HCT116 (cell line): Measurements from ENCODE around the gene MTSS2. TPM values are rescaled to one million over a fixed set of nuclear protein-coding genes. Genes with fewer than 3 reads are reported as not detected.

Source experiments
- ATAC-seq: fragments of 200-7000 bp; cut with Tn5 transposase; 2 replicates; pipeline ENCODE4 v1.9.1; 2020; ENCODE audit warnings: mild to moderate bottlenecking, moderate library complexity
- BruUV-seq: library from RNA; stranded (reverse); fragments of 400-500 nt; replicated peaks from 2 replicates; lab custom pipeline; 2021; lab: Mats Ljungman, UMichigan
- CTCF ChIA-PET: fragments of 300-600 bp; sonication (Branson Sonifier 250); formaldehyde crosslinking; loops from one replicate; lab custom pipeline; 2021; ENCODE audit warnings: antibody characterized with exemption; lab: Charles Lee
- POLR2A ChIA-PET: fragments of 300-600, 350-600 bp; sonication (Branson Sonifier 250); formaldehyde crosslinking; loops from one replicate; lab custom pipeline; 2021; ENCODE audit warnings: antibody characterized with exemption; lab: Charles Lee
- RAD21 ChIA-PET, 2 experiments: fragments of 300-600 bp; sonication (Branson Sonifier 250); formaldehyde crosslinking; loops; one replicate each; lab custom pipeline; 2023; ENCODE audit warnings: low total read pairs in 2 of 2; ENCODE audit not compliant: uncharacterized antibody in 2 of 2, unreplicated experiment in 2 of 2, low non-redundant PET in 1 of 2; lab: Charles Lee
- DNase-seq: peaks from one replicate; pipeline ENCODE4 v3.0.0-alpha.2; 2010; ENCODE audit warnings: low read depth, low spot score
- H2AFZ ChIP-seq: fragments of 200-600 bp; shearing (Covaris generic), sonication (generic); 2 replicates; pipeline ENCODE4 v1.6.1; 2017; ENCODE audit warnings: low read depth, mixed run types, mixed read lengths, antibody characterized with exemption, low read length; ENCODE audit not compliant: poor library complexity, severe bottlenecking
- H3K27ac ChIP-seq: 2 replicates; pipeline ENCODE4 v1.5.1; 2012; ENCODE audit warnings: low read depth, low read length
- H3K27me3 ChIP-seq: fragments of 200-600 bp; sonication (generic); 2 replicates; pipeline ENCODE4 v1.6.1; 2016; ENCODE audit warnings: mixed run types, low read length, mixed read lengths; ENCODE audit not compliant: insufficient read depth
- H3K36me3 ChIP-seq, 2 experiments: fragments of 200-500 bp in 1 of 2; fragments of 200-600 bp in 1 of 2; sonication (Bioruptor generic) in 1 of 2; sonication (generic) in 1 of 2; 2 replicates each; pipeline versions ENCODE4 v1.5.1 to v1.6.1; 2014 to 2016; ENCODE audit warnings: low read length in 2 of 2, inconsistent platforms in 1 of 2, mixed read lengths in 1 of 2, mixed run types in 1 of 2; ENCODE audit not compliant: insufficient read depth in 2 of 2, control insufficient read depth in 1 of 2
- H3K4me1 ChIP-seq, 2 experiments: fragments of 200-600 bp in 1 of 2; sonication (generic) in 1 of 2; 2 replicates each; pipeline versions ENCODE4 v1.5.1 to v1.6.1; 2012 to 2017; ENCODE audit warnings: low read length in 2 of 2, inconsistent platforms in 1 of 2, mild to moderate bottlenecking in 1 of 2, mixed read lengths in 1 of 2, mixed run types in 1 of 2, moderate library complexity in 1 of 2; ENCODE audit not compliant: insufficient read depth in 2 of 2, control insufficient read depth in 1 of 2
- H3K4me2 ChIP-seq: fragments of 200-600 bp; sonication (generic); 2 replicates; pipeline ENCODE4 v1.6.1; 2017; ENCODE audit warnings: mixed run types, low read length, mixed read lengths
- H3K4me3 ChIP-seq, 2 experiments: fragments of 200-600 bp in 1 of 2; sonication (generic) in 1 of 2; replicated peaks in 1 of 2; 2 replicates each; pipeline ENCODE4 v1.5.1; 2011 to 2016; ENCODE audit warnings: low read length in 2 of 2, control low read depth in 1 of 2, low read depth in 1 of 2, mild to moderate bottlenecking in 1 of 2, mixed read lengths in 1 of 2, mixed run types in 1 of 2
- H3K79me2 ChIP-seq: fragments of 200-600 bp; sonication (generic); 2 replicates; pipeline ENCODE4 v1.6.1; 2017; ENCODE audit warnings: mild to moderate bottlenecking, mixed run types, low read length, moderate library complexity, mixed read lengths; ENCODE audit not compliant: insufficient read depth
- H3K9ac ChIP-seq: fragments of 200-600 bp; sonication (generic); 2 replicates; pipeline ENCODE4 v1.6.1; 2016; ENCODE audit warnings: low read length, mixed read lengths
- H3K9me2 ChIP-seq: fragments of 200-600 bp; sonication (generic), shearing (Covaris generic); 2 replicates; pipeline ENCODE4 v1.6.1; 2017; ENCODE audit warnings: mixed run types, mild to moderate bottlenecking, moderate library complexity; ENCODE audit not compliant: insufficient read depth
- H3K9me3 ChIP-seq, 2 experiments: fragments of 200-500 bp in 1 of 2; fragments of 200-600 bp in 1 of 2; sonication (Bioruptor generic) in 1 of 2; sonication (generic) in 1 of 2; 2 replicates each; pipeline ENCODE4 v1.6.1; 2014 to 2017; ENCODE audit warnings: low read length in 2 of 2, mixed read lengths in 2 of 2, inconsistent platforms in 1 of 2, low read depth in 1 of 2, mild to moderate bottlenecking in 1 of 2, mixed run types in 1 of 2, moderate library complexity in 1 of 2; ENCODE audit not compliant: control insufficient read depth in 1 of 2, insufficient read depth in 1 of 2
- H4K20me1 ChIP-seq: fragments of 200-600 bp; sonication (generic), shearing (Covaris generic); 2 replicates; pipeline ENCODE4 v1.6.1; 2017; ENCODE audit warnings: mixed run types, mild to moderate bottlenecking, moderate library complexity; ENCODE audit not compliant: insufficient read depth
- CBX3 ChIP-seq: IDR thresholded peaks from 2 replicates; pipeline ENCODE4 v1.6.1; 2012; ENCODE audit warnings: low read depth
- EGR1 ChIP-seq: IDR thresholded peaks from 2 replicates; pipeline ENCODE4 v1.6.1; 2012; ENCODE audit warnings: low read depth
- ELF1 ChIP-seq: IDR thresholded peaks from 2 replicates; pipeline ENCODE4 v1.6.1; 2012; ENCODE audit warnings: low read depth, borderline replicate concordance
- EZH2 ChIP-seq: fragments of 200-600 bp; sonication (generic); IDR thresholded peaks from 2 replicates; pipeline ENCODE4 v1.6.1; 2017; ENCODE audit warnings: antibody characterized with exemption, mixed run types
- EZH2phosphoT487 ChIP-seq: fragments of 200-600 bp; IDR thresholded peaks from 2 replicates; pipeline ENCODE4 v1.6.1; 2018; ENCODE audit warnings: antibody characterized with exemption, borderline replicate concordance
- FOSL1 ChIP-seq: IDR thresholded peaks from 2 replicates; pipeline ENCODE4 v1.6.1; 2012; ENCODE audit warnings: low read depth
- JUND ChIP-seq: IDR thresholded peaks from 2 replicates; pipeline ENCODE4 v1.6.1; 2012
- POLR2A ChIP-seq: IDR thresholded peaks from 2 replicates; pipeline ENCODE4 v1.7.0; 2011; ENCODE audit warnings: borderline replicate concordance; ENCODE audit not compliant: insufficient read depth, insufficient read length; ENCODE audit errors: extremely low read depth
- POLR2AphosphoS5 ChIP-seq: IDR thresholded peaks from 2 replicates; pipeline ENCODE4 v1.6.1; 2011; ENCODE audit warnings: mild to moderate bottlenecking, low read depth, low read length, moderate library complexity
- RAD21 ChIP-seq: IDR thresholded peaks from 2 replicates; pipeline ENCODE4 v1.6.1; 2012; ENCODE audit warnings: low read depth, mild to moderate bottlenecking
- SIN3A ChIP-seq: IDR thresholded peaks from 2 replicates; pipeline ENCODE4 v1.6.1; 2012; ENCODE audit warnings: low read depth
- SP1 ChIP-seq: IDR thresholded peaks from 2 replicates; pipeline ENCODE4 v1.6.1; 2012; ENCODE audit warnings: low read depth
- SRF ChIP-seq: IDR thresholded peaks from 2 replicates; pipeline ENCODE4 v1.6.1; 2012; ENCODE audit warnings: low read depth
- TCF7L2 ChIP-seq: IDR thresholded peaks from 2 replicates; pipeline ENCODE4 v1.7.0; 2011; ENCODE audit warnings: borderline replicate concordance, inconsistent platforms; ENCODE audit not compliant: insufficient read depth, insufficient read length; ENCODE audit errors: extremely low read depth
- YY1 ChIP-seq: IDR thresholded peaks from 2 replicates; pipeline ENCODE4 v1.6.1; 2011; ENCODE audit warnings: low read length, low read depth, moderate library complexity, mild to moderate bottlenecking; ENCODE audit not compliant: insufficient replicate concordance; ENCODE audit errors: extremely low read depth
- intact Hi-C: fragments of 100-400 bp; cut with micrococcal nuclease; formaldehyde crosslinking; loops from 2 replicates; pipeline ENCODE4 v1.10.0; 2022
- total RNA-seq: library from RNA; stranded (reverse); gene quantifications from one replicate; pipeline ENCODE4 v1.2.1, GENCODE V29; 2021; ENCODE audit not compliant: unreplicated experiment
- TF ChIP-seq, protein P1 (sequence below): IDR thresholded peaks from 2 replicates; pipeline ENCODE4 v1.6.1; 2011; ENCODE audit warnings: mild to moderate bottlenecking, low read length, moderate library complexity; ENCODE audit not compliant: insufficient replicate concordance; ENCODE audit errors: extremely low read depth
- TF ChIP-seq, protein P2 (sequence below), 3 experiments: fragments of 200-600 bp in 1 of 3; sonication (generic) in 1 of 3; IDR thresholded peaks in 2 of 3; conservative IDR thresholded peaks in 1 of 3; 2 replicates each; pipeline ENCODE4 v1.5.1; 2012 to 2017; ENCODE audit warnings: low read depth in 2 of 3, low read length in 2 of 3, antibody characterized with exemption in 1 of 3, borderline replicate concordance in 1 of 3, control low read depth in 1 of 3, mild to moderate bottlenecking in 1 of 3, mixed read lengths in 1 of 3, mixed run types in 1 of 3, moderate library complexity in 1 of 3; ENCODE audit not compliant: insufficient read depth in 1 of 3
- TF ChIP-seq, protein P3 (sequence below): IDR thresholded peaks from 2 replicates; pipeline ENCODE4 v1.6.1; 2012
- TF ChIP-seq, protein P4 (sequence below): IDR thresholded peaks from 2 replicates; pipeline ENCODE4 v1.6.1; 2012; ENCODE audit warnings: low read depth

Gene MTSS2
- total RNA-seq, 1 experiment from 2014 or later: 41.8 TPM

DNA sequence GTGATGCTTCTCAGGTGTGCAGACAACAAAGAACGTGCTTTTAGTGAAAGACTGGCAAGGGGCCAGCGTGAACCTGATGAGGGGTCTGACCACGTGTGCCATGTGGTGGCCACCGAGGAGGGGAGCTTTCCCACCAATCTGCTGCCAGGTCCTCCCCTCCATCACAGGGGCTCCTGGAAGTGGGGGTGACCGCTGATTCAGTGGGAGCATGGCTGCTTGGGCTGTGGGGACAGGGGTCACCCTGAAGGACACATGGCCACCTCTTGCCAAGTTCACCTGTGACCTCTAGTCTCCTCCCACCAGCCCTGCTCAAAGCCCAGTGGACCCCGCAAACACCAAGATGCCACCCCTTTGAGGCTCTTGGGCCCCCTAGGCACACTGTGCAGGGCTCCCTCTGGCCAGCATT lies 37.9 kb upstream of the MTSS2 start:
- intact Hi-C loops: no loop called here
- H3K79me2 ChIP-seq: no peaks in the 10 kb centered on the region
- H2AFZ ChIP-seq: no peak overlapping the region
- BruUV-seq: no TSS peak
- H3K4me1 ChIP-seq: no peaks in the 10 kb centered on the region
- no peak overlapping the region for H3K4me3 ChIP-seq
- H3K27ac ChIP-seq: no peak overlapping the region
- no peak overlapping the region for H3K4me2 ChIP-seq
- CTCF ChIA-PET: no interaction called here
- no peaks in the 10 kb centered on the region for H3K9me3 ChIP-seq
- H3K9ac ChIP-seq: no peak overlapping the region
- H3K27me3 ChIP-seq: no peaks in the 10 kb centered on the region
- DNase-seq (no peak), ATAC-seq (no peak)
- RAD21 ChIA-PET: no interaction called here
- no peaks in the 10 kb centered on the region for H3K9me2 ChIP-seq
- POLR2A ChIA-PET: no interaction called here
- no peaks in the 10 kb centered on the region for H3K36me3 ChIP-seq
- no peaks in the 10 kb centered on the region for H4K20me1 ChIP-seq
- TF ChIP-seq CBX3 (no peak), EZH2phosphoT487 (no peak), TCF7L2 (no peak), SRF (no peak), EGR1 (no peak), SIN3A (no peak), POLR2A (no peak), FOSL1 (no peak), RAD21 (no peak), POLR2AphosphoS5 (no peak), ELF1 (no peak), YY1 (no peak), EZH2 (no peak), SP1 (no peak), JUND (no peak)
- TF ChIP-seq, protein P1, sequence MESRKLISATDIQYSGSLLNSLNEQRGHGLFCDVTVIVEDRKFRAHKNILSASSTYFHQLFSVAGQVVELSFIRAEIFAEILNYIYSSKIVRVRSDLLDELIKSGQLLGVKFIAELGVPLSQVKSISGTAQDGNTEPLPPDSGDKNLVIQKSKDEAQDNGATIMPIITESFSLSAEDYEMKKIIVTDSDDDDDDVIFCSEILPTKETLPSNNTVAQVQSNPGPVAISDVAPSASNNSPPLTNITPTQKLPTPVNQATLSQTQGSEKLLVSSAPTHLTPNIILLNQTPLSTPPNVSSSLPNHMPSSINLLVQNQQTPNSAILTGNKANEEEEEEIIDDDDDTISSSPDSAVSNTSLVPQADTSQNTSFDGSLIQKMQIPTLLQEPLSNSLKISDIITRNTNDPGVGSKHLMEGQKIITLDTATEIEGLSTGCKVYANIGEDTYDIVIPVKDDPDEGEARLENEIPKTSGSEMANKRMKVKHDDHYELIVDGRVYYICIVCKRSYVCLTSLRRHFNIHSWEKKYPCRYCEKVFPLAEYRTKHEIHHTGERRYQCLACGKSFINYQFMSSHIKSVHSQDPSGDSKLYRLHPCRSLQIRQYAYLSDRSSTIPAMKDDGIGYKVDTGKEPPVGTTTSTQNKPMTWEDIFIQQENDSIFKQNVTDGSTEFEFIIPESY: no peak
- TF ChIP-seq, protein P2, sequence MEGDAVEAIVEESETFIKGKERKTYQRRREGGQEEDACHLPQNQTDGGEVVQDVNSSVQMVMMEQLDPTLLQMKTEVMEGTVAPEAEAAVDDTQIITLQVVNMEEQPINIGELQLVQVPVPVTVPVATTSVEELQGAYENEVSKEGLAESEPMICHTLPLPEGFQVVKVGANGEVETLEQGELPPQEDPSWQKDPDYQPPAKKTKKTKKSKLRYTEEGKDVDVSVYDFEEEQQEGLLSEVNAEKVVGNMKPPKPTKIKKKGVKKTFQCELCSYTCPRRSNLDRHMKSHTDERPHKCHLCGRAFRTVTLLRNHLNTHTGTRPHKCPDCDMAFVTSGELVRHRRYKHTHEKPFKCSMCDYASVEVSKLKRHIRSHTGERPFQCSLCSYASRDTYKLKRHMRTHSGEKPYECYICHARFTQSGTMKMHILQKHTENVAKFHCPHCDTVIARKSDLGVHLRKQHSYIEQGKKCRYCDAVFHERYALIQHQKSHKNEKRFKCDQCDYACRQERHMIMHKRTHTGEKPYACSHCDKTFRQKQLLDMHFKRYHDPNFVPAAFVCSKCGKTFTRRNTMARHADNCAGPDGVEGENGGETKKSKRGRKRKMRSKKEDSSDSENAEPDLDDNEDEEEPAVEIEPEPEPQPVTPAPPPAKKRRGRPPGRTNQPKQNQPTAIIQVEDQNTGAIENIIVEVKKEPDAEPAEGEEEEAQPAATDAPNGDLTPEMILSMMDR (IDR thresholded peaks at IDR 0.05 in 2 of 3, conservative IDR thresholded peaks at IDR 0.05 in 1 of 3; ENCODE audit: borderline replicate concordance in 1 of 3, insufficient read depth in 1 of 3, low read depth in 2 of 3, low read length in 2 of 3): no peak
- TF ChIP-seq, protein P3, sequence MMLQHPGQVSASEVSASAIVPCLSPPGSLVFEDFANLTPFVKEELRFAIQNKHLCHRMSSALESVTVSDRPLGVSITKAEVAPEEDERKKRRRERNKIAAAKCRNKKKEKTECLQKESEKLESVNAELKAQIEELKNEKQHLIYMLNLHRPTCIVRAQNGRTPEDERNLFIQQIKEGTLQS: no peak
- TF ChIP-seq, protein P4, sequence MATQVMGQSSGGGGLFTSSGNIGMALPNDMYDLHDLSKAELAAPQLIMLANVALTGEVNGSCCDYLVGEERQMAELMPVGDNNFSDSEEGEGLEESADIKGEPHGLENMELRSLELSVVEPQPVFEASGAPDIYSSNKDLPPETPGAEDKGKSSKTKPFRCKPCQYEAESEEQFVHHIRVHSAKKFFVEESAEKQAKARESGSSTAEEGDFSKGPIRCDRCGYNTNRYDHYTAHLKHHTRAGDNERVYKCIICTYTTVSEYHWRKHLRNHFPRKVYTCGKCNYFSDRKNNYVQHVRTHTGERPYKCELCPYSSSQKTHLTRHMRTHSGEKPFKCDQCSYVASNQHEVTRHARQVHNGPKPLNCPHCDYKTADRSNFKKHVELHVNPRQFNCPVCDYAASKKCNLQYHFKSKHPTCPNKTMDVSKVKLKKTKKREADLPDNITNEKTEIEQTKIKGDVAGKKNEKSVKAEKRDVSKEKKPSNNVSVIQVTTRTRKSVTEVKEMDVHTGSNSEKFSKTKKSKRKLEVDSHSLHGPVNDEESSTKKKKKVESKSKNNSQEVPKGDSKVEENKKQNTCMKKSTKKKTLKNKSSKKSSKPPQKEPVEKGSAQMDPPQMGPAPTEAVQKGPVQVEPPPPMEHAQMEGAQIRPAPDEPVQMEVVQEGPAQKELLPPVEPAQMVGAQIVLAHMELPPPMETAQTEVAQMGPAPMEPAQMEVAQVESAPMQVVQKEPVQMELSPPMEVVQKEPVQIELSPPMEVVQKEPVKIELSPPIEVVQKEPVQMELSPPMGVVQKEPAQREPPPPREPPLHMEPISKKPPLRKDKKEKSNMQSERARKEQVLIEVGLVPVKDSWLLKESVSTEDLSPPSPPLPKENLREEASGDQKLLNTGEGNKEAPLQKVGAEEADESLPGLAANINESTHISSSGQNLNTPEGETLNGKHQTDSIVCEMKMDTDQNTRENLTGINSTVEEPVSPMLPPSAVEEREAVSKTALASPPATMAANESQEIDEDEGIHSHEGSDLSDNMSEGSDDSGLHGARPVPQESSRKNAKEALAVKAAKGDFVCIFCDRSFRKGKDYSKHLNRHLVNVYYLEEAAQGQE: no peak
